Lower lobe of right lung (tissue), 2 donors: ENCODE measurements around the gene NLRP14. TPM values are rescaled to one million over a fixed set of nuclear protein-coding genes. Genes with fewer than 3 reads are reported as not detected.

ENCODE experiments used
- ATAC-seq, 2 donors: fragments of 200-7000 bp; cut with Tn5 transposase; one replicate each; pipeline ENCODE4 v1.9.1; 2020 to 2022; ENCODE audit warnings: mild to moderate bottlenecking in 2 of 2, moderate library complexity in 2 of 2
- DNase-seq: peaks from one replicate; pipeline ENCODE4 v3.0.0-alpha.2; 2020
- H3K27ac ChIP-seq: fragments of 200-600 bp; one replicate; pipeline ENCODE4 v1.8.0; 2022
- H3K27me3 ChIP-seq: fragments of 200-600 bp; one replicate; pipeline ENCODE4 v1.8.0; 2022; ENCODE audit warnings: low read depth
- H3K36me3 ChIP-seq: fragments of 200-600 bp; one replicate; pipeline ENCODE4 v1.8.0; 2022; ENCODE audit warnings: mild to moderate bottlenecking
- H3K4me1 ChIP-seq: fragments of 200-600 bp; one replicate; pipeline ENCODE4 v1.8.0; 2022
- H3K4me3 ChIP-seq: fragments of 200-600 bp; one replicate; pipeline ENCODE4 v1.8.0; 2022; ENCODE audit warnings: mild to moderate bottlenecking
- H3K9me3 ChIP-seq: fragments of 200-600 bp; one replicate; pipeline ENCODE4 v1.8.0; 2022
- CTCF ChIP-seq: fragments of 200-600 bp; IDR thresholded peaks from one replicate; pipeline ENCODE4 v1.8.0; 2022; ENCODE audit warnings: antibody characterized with exemption, mild to moderate bottlenecking
- intact Hi-C: fragments of 100-400 bp; cut with DNase I; formaldehyde crosslinking; loops from one replicate; pipeline ENCODE4 v1.11.0; 2022
- total RNA-seq: library from RNA; stranded (reverse); fragmentation: NEBNext Ultra II Directional; extraction: Animal tissue kit (Norgen Biotek cat#: 25700); gene quantifications from one replicate; pipeline ENCODE4 v1.2.1, GENCODE V29; 2021
- donor health status: DM: no; HTN: yes; CAD: no; lungs with severe emphysema.

Gene NLRP14
- total RNA-seq, 1 donor from 2014 or later, result not detected

- intact Hi-C loops, result no loop called here
- no peaks in the 10 kb centered on the region for H3K27me3 ChIP-seq
- no peak overlapping the region for H3K4me3 ChIP-seq
- no peaks in the 10 kb centered on the region for H3K36me3 ChIP-seq
- H3K4me1 ChIP-seq, result no peaks in the 10 kb centered on the region
- ATAC-seq, result no peak
- no peak for TF ChIP-seq CTCF
- no peak overlapping the region for H3K27ac ChIP-seq
- no peak for DNase-seq
- no peaks in the 10 kb centered on the region for H3K9me3 ChIP-seq
Measured at GRCh38 chr11:7031471-7031871, 11.2 kb downstream of the NLRP14 start.

GRCh38 chr11:7032692-7033091, 12.4 kb downstream of the NLRP14 start:
- Histone ChIP-seq H3K36me3 (no peaks in the 10 kb centered on the region), H3K27ac (no peak overlapping the region), H3K4me3 (no peak overlapping the region), H3K4me1 (no peaks in the 10 kb centered on the region), H3K27me3 (no peaks in the 10 kb centered on the region), H3K9me3 (no peaks in the 10 kb centered on the region)
- TF ChIP-seq CTCF, result no peak
- ATAC-seq (no peak), DNase-seq (no peak)
- intact Hi-C loops, result no loop called here

- Histone ChIP-seq H3K4me3 (no peak overlapping the region), H3K4me1 (no peaks in the 10 kb centered on the region), H3K27me3 (no peaks in the 10 kb centered on the region), H3K36me3 (no peaks in the 10 kb centered on the region), H3K27ac (no peak overlapping the region), H3K9me3 (no peaks in the 10 kb centered on the region)
- ATAC-seq, result no peak
- intact Hi-C loops, result no loop called here
- DNase-seq, result no peak
- no peak for TF ChIP-seq CTCF
Measured at GRCh38 chr11:7034019-7034418, 13.7 kb downstream of the NLRP14 start.

- no peak overlapping the region for H3K27ac ChIP-seq
- DNase-seq (no peak), ATAC-seq (no peak)
- no peak for TF ChIP-seq CTCF
- H3K27me3 ChIP-seq, result no peaks in the 10 kb centered on the region
- H3K4me1 ChIP-seq, result no peaks in the 10 kb centered on the region
- H3K4me3 ChIP-seq, result no peak overlapping the region
- H3K36me3 ChIP-seq, result no peaks in the 10 kb centered on the region
- no peaks in the 10 kb centered on the region for H3K9me3 ChIP-seq
- intact Hi-C loops, result no loop called here
Measured at GRCh38 chr11:7046474-7047175, 26.3 kb downstream of the NLRP14 start.

- Histone ChIP-seq H3K36me3 (no peaks in the 10 kb centered on the region), H3K4me1 (no peaks in the 10 kb centered on the region)
- no peak for DNase-seq
Measured at GRCh38 chr11:7050191-7050590, 29.9 kb downstream of the NLRP14 start.

More at GRCh38 chr11:7050191-7050590, 29.9 kb downstream of the NLRP14 start:
- no peak for TF ChIP-seq CTCF
- no peaks in the 10 kb centered on the region for H3K27me3 ChIP-seq
- intact Hi-C loops, result no loop called here
- no peak overlapping the region for H3K4me3 ChIP-seq
- no peak for ATAC-seq
- H3K9me3 ChIP-seq, result no peaks in the 10 kb centered on the region
- no peak overlapping the region for H3K27ac ChIP-seq
